Mesothelial cell of epicardium (in vitro differentiated cells): ENCODE data around the gene KIAA2012. TPM values are rescaled to one million over a fixed set of nuclear protein-coding genes. Genes with fewer than 3 reads are reported as not detected.

Experiments
- DNase-seq, 2 experiments: peaks; one replicate each; pipeline ENCODE4 v3.0.0; 2021; ENCODE audit warnings: low spot score in 2 of 2; ENCODE audit not compliant: unreplicated experiment in 2 of 2
- H3K27ac Mint-ChIP-seq: 2 replicates; pipeline ENCODE4 v1.8.0; 2021; ENCODE audit warnings: mixed read lengths
- H3K27me3 Mint-ChIP-seq: 2 replicates; pipeline ENCODE4 v1.8.0; 2021; ENCODE audit warnings: low read depth, mixed read lengths
- H3K36me3 Mint-ChIP-seq: 2 replicates; pipeline ENCODE4 v1.8.0; 2021; ENCODE audit warnings: mixed read lengths
- H3K4me1 Mint-ChIP-seq: 2 replicates; pipeline ENCODE4 v1.8.0; 2021; ENCODE audit warnings: mixed read lengths
- H3K4me3 Mint-ChIP-seq: 2 replicates; pipeline ENCODE4 v1.8.0; 2021; ENCODE audit warnings: mild to moderate bottlenecking, moderate library complexity, mixed read lengths
- H3K9me3 Mint-ChIP-seq: 2 replicates; pipeline ENCODE4 v1.8.0; 2021; ENCODE audit warnings: mixed read lengths
- total RNA-seq: library from RNA; stranded (reverse); gene quantifications from 3 replicates; pipeline ENCODE4 v1.2.1, GENCODE V29; 2021
- TF ChIP-seq, protein P1 (sequence below): fragments of 200-600 bp; sonication (generic); IDR thresholded peaks from one replicate; pipeline ENCODE4 v1.5.0; 2021; ENCODE audit warnings: antibody characterized with exemption; ENCODE audit not compliant: unreplicated experiment

KIAA2012 gene
- total RNA-seq, 1 donor from 2014 or later: 0.45 TPM

DNA sequence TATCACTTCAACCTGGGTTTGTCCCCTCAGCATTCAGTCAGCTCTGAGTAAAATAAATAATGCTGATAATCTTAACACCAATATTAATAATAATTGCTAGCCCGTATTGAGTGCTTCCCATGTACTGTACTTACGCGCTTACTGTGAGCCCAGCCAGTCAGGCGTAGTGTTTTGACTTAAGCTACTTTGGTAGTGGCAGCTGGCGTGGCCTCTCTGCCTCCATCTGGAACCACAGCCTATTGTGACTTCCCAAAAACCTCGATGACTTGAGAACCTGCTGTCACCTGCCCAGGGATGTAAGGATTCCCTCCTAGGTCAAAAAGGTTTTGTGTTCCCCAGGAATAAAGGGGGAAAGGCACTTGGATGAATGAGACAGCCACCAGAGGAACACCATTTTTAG, 112.1 kb downstream of the KIAA2012 start:
- peaks cover 1% of the 10 kb centered on the region for H3K27me3 Mint-ChIP-seq
- peaks cover 9% of the 10 kb centered on the region for H3K9me3 Mint-ChIP-seq
- TF ChIP-seq, protein P1, sequence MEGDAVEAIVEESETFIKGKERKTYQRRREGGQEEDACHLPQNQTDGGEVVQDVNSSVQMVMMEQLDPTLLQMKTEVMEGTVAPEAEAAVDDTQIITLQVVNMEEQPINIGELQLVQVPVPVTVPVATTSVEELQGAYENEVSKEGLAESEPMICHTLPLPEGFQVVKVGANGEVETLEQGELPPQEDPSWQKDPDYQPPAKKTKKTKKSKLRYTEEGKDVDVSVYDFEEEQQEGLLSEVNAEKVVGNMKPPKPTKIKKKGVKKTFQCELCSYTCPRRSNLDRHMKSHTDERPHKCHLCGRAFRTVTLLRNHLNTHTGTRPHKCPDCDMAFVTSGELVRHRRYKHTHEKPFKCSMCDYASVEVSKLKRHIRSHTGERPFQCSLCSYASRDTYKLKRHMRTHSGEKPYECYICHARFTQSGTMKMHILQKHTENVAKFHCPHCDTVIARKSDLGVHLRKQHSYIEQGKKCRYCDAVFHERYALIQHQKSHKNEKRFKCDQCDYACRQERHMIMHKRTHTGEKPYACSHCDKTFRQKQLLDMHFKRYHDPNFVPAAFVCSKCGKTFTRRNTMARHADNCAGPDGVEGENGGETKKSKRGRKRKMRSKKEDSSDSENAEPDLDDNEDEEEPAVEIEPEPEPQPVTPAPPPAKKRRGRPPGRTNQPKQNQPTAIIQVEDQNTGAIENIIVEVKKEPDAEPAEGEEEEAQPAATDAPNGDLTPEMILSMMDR: no peak
- no peaks in the 10 kb centered on the region for H3K36me3 Mint-ChIP-seq
- peak overlapping the region; percentile 86 for H3K27ac Mint-ChIP-seq
- no peak overlapping the region for H3K4me3 Mint-ChIP-seq
- no peak for DNase-seq
- H3K4me1 Mint-ChIP-seq: peaks cover 24% of the 10 kb centered on the region

GRCh38 chr2:202186641-202187202, 113.7 kb downstream of the KIAA2012 start:
- DNase-seq: no peak
- Mint-ChIP-seq H3K27me3 (peaks cover 1% of the 10 kb centered on the region), H3K36me3 (no peaks in the 10 kb centered on the region), H3K27ac (peak overlapping the region; percentile 30), H3K4me1 (peaks cover 24% of the 10 kb centered on the region), H3K4me3 (no peak overlapping the region), H3K9me3 (peaks cover 9% of the 10 kb centered on the region)
- TF ChIP-seq, protein P1: no peak

- H3K4me1 Mint-ChIP-seq: peaks cover 24% of the 10 kb centered on the region
- H3K27ac Mint-ChIP-seq: peak overlapping the region; percentile 35
- peaks cover 1% of the 10 kb centered on the region for H3K27me3 Mint-ChIP-seq
- TF ChIP-seq, protein P1: no peak
- no peak overlapping the region for H3K4me3 Mint-ChIP-seq
- peaks cover 6% of the 10 kb centered on the region for H3K9me3 Mint-ChIP-seq
- no peak for DNase-seq
- no peaks in the 10 kb centered on the region for H3K36me3 Mint-ChIP-seq
Observed at GRCh38 chr2:202187570-202187969, 114.5 kb downstream of the KIAA2012 start.

DNA sequence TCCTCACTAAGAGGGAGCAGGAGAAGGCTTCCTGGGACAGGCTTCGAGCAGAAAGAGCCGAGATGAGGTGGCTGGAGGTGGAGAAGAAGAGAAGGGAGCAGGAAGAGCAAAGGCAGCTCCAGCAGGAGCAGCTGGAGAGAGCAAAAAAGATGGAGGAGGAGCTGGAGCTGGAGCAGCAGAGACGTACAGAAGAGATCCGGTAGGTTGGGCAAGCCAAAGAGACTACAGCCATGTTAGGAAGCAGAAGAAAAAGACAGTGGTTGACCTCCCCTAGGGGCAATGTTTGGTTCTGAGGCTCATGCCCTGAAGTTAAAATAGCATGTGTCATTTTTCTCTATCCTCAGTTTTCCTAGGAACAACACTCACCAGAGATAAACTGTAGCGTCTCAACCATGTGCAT, 120.2 kb downstream of the KIAA2012 start:
- Mint-ChIP-seq H3K27ac (no peak overlapping the region), H3K4me1 (no peaks in the 10 kb centered on the region), H3K9me3 (no peaks in the 10 kb centered on the region), H3K27me3 (peaks cover 1% of the 10 kb centered on the region), H3K36me3 (no peaks in the 10 kb centered on the region), H3K4me3 (no peak overlapping the region)
- no peak for DNase-seq
- TF ChIP-seq, protein P1: no peak

DNA sequence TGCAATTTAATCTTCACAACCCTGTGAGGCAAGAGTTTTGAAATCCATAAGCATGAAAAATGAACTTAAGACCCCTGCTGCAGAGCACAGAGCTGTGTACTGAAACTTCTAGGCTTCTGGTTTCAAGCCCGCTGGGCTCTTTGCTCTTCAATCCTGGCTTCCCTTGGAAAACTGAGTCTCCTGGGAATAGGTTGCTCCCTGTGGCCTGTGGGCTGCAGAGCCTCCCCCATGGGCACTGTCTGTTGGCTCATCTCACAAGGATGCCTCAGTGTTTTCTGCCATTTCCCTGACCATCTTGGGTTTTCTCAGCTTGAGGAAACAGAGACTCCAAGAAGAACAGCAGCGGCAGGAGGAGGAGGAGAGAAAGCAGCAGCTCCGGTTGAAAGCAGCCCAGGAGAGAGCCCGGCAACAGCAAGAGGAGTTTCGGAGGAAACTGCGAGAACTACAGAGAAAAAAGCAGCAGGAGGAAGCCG, 120.9 kb downstream of the KIAA2012 start:
- H3K36me3 Mint-ChIP-seq: no peaks in the 10 kb centered on the region
- no peak overlapping the region for H3K4me3 Mint-ChIP-seq
- H3K9me3 Mint-ChIP-seq: no peaks in the 10 kb centered on the region
- DNase-seq: no peak
- no peak overlapping the region for H3K27ac Mint-ChIP-seq
- H3K27me3 Mint-ChIP-seq: peaks cover 2% of the 10 kb centered on the region
- no peaks in the 10 kb centered on the region for H3K4me1 Mint-ChIP-seq
- TF ChIP-seq, protein P1: no peak
